WTC11 (cell line): Measurements from ENCODE around the gene TFDP3.

Source experiments
- CREM ChIP-seq: sonication (generic); formaldehyde crosslinking; IDR thresholded peaks from 2 replicates; pipeline ENCODE4 v1.8.1; 2022; ENCODE audit warnings: mild to moderate bottlenecking, missing genetic modification reagents, moderate library complexity
- CTCF ChIP-seq: fragments of 200-600 bp; IDR thresholded peaks from 2 replicates; pipeline ENCODE4 v1.8.0; 2022; ENCODE audit warnings: antibody characterized with exemption
- IRF1 ChIP-seq: sonication (generic); formaldehyde crosslinking; IDR thresholded peaks from 2 replicates; pipeline ENCODE4 v1.8.0; 2023; ENCODE audit warnings: missing genetic modification reagents
- MYBL2 ChIP-seq: sonication (generic); formaldehyde crosslinking; IDR thresholded peaks from 2 replicates; pipeline ENCODE4 v1.8.1; 2023; ENCODE audit warnings: mild to moderate bottlenecking, moderate library complexity, missing genetic modification reagents
- NFYB ChIP-seq: sonication (generic); formaldehyde crosslinking; conservative IDR thresholded peaks from 2 replicates; pipeline ENCODE4 v1.8.0; 2022; ENCODE audit warnings: low read depth, missing genetic modification reagents
- SMAD4 ChIP-seq: sonication (generic); formaldehyde crosslinking; IDR thresholded peaks from 2 replicates; pipeline ENCODE4 v1.8.0; 2022; ENCODE audit warnings: mild to moderate bottlenecking, missing genetic modification reagents
- TEAD4 ChIP-seq: sonication (generic); formaldehyde crosslinking; IDR thresholded peaks from 2 replicates; pipeline ENCODE4 v1.8.0; 2022; ENCODE audit warnings: mild to moderate bottlenecking, missing genetic modification reagents
- TP53 ChIP-seq: sonication (generic); formaldehyde crosslinking; IDR thresholded peaks from 2 replicates; pipeline ENCODE4 v1.8.1; 2023; ENCODE audit warnings: mild to moderate bottlenecking, missing genetic modification reagents
- TF ChIP-seq, protein P1 (sequence below): sonication (generic); formaldehyde crosslinking; IDR thresholded peaks from 2 replicates; pipeline ENCODE4 v1.8.1; 2022; ENCODE audit warnings: low read depth, mild to moderate bottlenecking, moderate library complexity, missing genetic modification reagents, borderline replicate concordance
- TF ChIP-seq, protein P2 (sequence below): sonication (generic); formaldehyde crosslinking; IDR thresholded peaks from 2 replicates; pipeline ENCODE4 v1.8.1; 2023; ENCODE audit warnings: mild to moderate bottlenecking, missing genetic modification reagents, moderate library complexity
- TF ChIP-seq, protein P3 (sequence below): sonication (generic); formaldehyde crosslinking; IDR thresholded peaks from 2 replicates; pipeline ENCODE4 v1.8.0; 2023; ENCODE audit warnings: missing genetic modification reagents, mild to moderate bottlenecking, borderline replicate concordance
- TF ChIP-seq, protein P4 (sequence below): sonication (generic); formaldehyde crosslinking; IDR thresholded peaks from 2 replicates; pipeline ENCODE4 v1.8.1; 2023; ENCODE audit warnings: mild to moderate bottlenecking, missing genetic modification reagents, borderline replicate concordance

DNA sequence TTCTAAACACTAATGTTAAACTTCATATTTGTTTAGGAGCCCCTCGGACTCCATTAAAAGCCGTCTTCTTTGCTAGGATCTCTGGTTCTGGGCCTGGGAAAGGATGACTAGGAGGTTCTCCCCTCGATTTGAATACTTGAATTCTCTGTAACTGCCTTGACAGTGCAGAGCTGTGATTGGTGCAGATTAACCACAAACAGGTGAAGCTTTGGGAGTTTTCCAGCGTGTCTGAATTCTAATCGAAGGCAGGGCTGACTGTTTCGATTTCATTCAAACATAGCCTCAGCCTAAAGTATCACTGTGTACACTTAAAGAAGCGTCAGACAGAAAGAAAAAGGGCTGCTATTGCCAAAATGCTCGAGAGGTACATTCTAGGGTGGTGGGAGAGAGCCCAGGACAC, 29.0 kb downstream of the TFDP3 start:
- TF ChIP-seq, protein P1, sequence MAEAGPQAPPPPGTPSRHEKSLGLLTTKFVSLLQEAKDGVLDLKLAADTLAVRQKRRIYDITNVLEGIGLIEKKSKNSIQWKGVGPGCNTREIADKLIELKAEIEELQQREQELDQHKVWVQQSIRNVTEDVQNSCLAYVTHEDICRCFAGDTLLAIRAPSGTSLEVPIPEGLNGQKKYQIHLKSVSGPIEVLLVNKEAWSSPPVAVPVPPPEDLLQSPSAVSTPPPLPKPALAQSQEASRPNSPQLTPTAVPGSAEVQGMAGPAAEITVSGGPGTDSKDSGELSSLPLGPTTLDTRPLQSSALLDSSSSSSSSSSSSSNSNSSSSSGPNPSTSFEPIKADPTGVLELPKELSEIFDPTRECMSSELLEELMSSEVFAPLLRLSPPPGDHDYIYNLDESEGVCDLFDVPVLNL (CRISPR knock-in tag), result no peak
- no peak for TF ChIP-seq IRF1 (CRISPR knock-in tag)
- TF ChIP-seq CREM, result no peak
- TF ChIP-seq, protein P2, sequence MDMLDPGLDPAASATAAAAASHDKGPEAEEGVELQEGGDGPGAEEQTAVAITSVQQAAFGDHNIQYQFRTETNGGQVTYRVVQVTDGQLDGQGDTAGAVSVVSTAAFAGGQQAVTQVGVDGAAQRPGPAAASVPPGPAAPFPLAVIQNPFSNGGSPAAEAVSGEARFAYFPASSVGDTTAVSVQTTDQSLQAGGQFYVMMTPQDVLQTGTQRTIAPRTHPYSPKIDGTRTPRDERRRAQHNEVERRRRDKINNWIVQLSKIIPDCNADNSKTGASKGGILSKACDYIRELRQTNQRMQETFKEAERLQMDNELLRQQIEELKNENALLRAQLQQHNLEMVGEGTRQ, result no peak
- TF ChIP-seq, protein P3, sequence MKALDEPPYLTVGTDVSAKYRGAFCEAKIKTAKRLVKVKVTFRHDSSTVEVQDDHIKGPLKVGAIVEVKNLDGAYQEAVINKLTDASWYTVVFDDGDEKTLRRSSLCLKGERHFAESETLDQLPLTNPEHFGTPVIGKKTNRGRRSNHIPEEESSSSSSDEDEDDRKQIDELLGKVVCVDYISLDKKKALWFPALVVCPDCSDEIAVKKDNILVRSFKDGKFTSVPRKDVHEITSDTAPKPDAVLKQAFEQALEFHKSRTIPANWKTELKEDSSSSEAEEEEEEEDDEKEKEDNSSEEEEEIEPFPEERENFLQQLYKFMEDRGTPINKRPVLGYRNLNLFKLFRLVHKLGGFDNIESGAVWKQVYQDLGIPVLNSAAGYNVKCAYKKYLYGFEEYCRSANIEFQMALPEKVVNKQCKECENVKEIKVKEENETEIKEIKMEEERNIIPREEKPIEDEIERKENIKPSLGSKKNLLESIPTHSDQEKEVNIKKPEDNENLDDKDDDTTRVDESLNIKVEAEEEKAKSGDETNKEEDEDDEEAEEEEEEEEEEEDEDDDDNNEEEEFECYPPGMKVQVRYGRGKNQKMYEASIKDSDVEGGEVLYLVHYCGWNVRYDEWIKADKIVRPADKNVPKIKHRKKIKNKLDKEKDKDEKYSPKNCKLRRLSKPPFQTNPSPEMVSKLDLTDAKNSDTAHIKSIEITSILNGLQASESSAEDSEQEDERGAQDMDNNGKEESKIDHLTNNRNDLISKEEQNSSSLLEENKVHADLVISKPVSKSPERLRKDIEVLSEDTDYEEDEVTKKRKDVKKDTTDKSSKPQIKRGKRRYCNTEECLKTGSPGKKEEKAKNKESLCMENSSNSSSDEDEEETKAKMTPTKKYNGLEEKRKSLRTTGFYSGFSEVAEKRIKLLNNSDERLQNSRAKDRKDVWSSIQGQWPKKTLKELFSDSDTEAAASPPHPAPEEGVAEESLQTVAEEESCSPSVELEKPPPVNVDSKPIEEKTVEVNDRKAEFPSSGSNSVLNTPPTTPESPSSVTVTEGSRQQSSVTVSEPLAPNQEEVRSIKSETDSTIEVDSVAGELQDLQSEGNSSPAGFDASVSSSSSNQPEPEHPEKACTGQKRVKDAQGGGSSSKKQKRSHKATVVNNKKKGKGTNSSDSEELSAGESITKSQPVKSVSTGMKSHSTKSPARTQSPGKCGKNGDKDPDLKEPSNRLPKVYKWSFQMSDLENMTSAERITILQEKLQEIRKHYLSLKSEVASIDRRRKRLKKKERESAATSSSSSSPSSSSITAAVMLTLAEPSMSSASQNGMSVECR, result no peak
- TF ChIP-seq, protein P4, sequence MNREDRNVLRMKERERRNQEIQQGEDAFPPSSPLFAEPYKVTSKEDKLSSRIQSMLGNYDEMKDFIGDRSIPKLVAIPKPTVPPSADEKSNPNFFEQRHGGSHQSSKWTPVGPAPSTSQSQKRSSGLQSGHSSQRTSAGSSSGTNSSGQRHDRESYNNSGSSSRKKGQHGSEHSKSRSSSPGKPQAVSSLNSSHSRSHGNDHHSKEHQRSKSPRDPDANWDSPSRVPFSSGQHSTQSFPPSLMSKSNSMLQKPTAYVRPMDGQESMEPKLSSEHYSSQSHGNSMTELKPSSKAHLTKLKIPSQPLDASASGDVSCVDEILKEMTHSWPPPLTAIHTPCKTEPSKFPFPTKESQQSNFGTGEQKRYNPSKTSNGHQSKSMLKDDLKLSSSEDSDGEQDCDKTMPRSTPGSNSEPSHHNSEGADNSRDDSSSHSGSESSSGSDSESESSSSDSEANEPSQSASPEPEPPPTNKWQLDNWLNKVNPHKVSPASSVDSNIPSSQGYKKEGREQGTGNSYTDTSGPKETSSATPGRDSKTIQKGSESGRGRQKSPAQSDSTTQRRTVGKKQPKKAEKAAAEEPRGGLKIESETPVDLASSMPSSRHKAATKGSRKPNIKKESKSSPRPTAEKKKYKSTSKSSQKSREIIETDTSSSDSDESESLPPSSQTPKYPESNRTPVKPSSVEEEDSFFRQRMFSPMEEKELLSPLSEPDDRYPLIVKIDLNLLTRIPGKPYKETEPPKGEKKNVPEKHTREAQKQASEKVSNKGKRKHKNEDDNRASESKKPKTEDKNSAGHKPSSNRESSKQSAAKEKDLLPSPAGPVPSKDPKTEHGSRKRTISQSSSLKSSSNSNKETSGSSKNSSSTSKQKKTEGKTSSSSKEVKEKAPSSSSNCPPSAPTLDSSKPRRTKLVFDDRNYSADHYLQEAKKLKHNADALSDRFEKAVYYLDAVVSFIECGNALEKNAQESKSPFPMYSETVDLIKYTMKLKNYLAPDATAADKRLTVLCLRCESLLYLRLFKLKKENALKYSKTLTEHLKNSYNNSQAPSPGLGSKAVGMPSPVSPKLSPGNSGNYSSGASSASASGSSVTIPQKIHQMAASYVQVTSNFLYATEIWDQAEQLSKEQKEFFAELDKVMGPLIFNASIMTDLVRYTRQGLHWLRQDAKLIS (CRISPR knock-in tag), result no peak
- TF ChIP-seq NFYB (CRISPR knock-in tag), result no peak
- no peak for TF ChIP-seq TEAD4
- no peak for TF ChIP-seq CTCF
- TF ChIP-seq SMAD4 (CRISPR knock-in tag), result no peak
- no peak for TF ChIP-seq TP53 (CRISPR knock-in tag)
- no peak for TF ChIP-seq MYBL2
